NT2/D1 (cell line): ENCODE data around the gene PTPRN2.
"Not testable (repeated sequence)": the region's sequence is repeated elsewhere in the genome, so short reads cannot be mapped to it uniquely, and the experiment has no call there.

ENCODE experiments used
- DNase-seq: peaks from one replicate; pipeline ENCODE4 v3.0.0-alpha.2; 2011; ENCODE audit warnings: low read depth, low spot score
- H3K27me3 ChIP-seq: 2 replicates; pipeline ENCODE4 v1.6.0; 2011; ENCODE audit warnings: mild to moderate bottlenecking; ENCODE audit not compliant: insufficient read length, insufficient read depth
- H3K36me3 ChIP-seq: 2 replicates; pipeline ENCODE4 v1.6.1; 2011; ENCODE audit warnings: mild to moderate bottlenecking, low read length, mixed read lengths; ENCODE audit not compliant: insufficient read depth, insufficient read length
- H3K4me1 ChIP-seq: 2 replicates; pipeline ENCODE4 v1.5.1; 2011; ENCODE audit not compliant: insufficient read depth, insufficient read length
- H3K4me3 ChIP-seq: 2 replicates; pipeline ENCODE4 v1.5.1; 2011; ENCODE audit warnings: low read depth; ENCODE audit not compliant: insufficient read length
- H3K9ac ChIP-seq: 2 replicates; pipeline ENCODE4 v1.6.0; 2011; ENCODE audit warnings: low read depth; ENCODE audit not compliant: insufficient read length
- H3K9me3 ChIP-seq: 2 replicates; pipeline ENCODE4 v1.5.1; 2011; ENCODE audit warnings: mild to moderate bottlenecking, low read length; ENCODE audit not compliant: insufficient read depth
- SUZ12 ChIP-seq: IDR thresholded peaks from 2 replicates; pipeline ENCODE4 v1.6.1; 2011; ENCODE audit not compliant: insufficient read length, insufficient read depth; ENCODE audit errors: extremely low read depth
- YY1 ChIP-seq: IDR thresholded peaks from 2 replicates; pipeline ENCODE4 v1.6.1; 2011; ENCODE audit not compliant: insufficient read length, insufficient read depth
- ZNF274 ChIP-seq: IDR thresholded peaks from 2 replicates; pipeline ENCODE4 v1.6.1; 2011; ENCODE audit warnings: mild to moderate bottlenecking, low read depth, low read length

Gene PTPRN2

DNA sequence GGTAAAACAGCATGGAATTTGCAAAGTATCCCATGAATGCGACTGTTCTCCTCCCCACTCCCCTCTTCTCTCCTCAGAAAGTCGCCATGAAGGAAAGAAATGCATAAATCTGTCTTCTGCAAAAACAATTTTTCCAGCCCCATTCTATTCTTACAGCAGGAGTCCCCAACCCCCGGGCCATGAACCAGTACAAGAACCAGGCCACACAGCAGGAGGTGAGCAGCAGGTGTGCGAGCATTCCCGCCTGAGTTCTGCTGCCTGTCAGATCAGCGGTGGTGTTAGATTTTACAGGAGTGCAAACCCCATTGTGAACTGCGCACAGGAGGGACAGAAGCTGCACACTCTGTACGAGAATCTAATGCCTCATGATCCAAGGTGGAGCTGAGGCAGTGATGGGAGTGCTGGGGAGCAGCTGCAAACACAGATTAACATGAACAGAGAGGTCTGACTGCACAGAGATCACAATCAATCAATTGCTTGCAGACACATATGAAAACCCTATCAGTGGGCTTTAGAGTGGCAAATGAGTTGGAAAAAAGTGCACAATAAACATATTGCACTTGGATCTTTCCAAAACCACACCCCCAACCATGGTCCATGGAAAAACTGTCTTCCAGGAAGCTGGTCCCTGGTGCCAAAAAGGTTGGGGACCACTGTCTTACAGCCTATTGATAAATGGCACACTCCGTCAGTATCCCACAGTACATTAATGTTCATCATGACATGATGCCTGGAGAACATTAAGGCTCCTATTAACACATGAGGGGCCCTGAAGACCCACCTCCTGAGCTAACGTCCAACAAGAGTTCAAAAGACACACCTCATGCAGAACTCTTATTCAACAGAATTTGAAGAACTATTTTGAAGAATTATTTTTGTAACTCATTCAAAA is 205.0 kb downstream of the PTPRN2 start:
- Histone ChIP-seq H3K36me3 (no peaks in the 10 kb centered on the region), H3K4me3 (no peak overlapping the region), H3K9ac (no peak overlapping the region), H3K27me3 (no peaks in the 10 kb centered on the region), H3K4me1 (peaks cover 8% of the 10 kb centered on the region), H3K9me3 (peaks cover 9% of the 10 kb centered on the region; the same call in 1 of the 2 replicates)
- DNase-seq: no peak
- no peak for TF ChIP-seq YY1
- TF ChIP-seq ZNF274: no peak
- no peak for TF ChIP-seq SUZ12

DNA sequence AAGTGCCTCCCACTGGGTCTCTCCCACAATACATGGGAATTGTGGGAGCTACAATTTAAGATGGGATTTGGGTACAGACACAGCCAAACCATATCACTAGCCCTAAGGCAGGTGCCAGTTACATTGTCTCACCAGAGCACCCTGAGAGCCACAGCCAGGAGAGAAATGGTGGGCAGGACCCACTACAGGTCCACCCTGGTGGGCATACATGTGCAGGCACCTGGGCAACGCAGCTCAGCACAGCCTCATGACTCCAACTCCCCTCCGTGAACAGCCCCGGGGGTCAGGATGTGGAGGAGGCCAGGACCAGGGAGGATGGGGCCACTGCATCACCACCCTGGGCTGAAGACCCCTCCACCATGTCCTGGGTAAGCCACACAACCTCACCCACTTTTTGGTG is 205.7 kb downstream of the PTPRN2 start:
- Histone ChIP-seq H3K4me3 (no peak overlapping the region), H3K4me1 (peaks cover 4% of the 10 kb centered on the region), H3K9ac (no peak overlapping the region), H3K27me3 (no peaks in the 10 kb centered on the region), H3K9me3 (peaks cover 9% of the 10 kb centered on the region; the same call in 1 of the 2 replicates), H3K36me3 (no peaks in the 10 kb centered on the region)
- DNase-seq: no peak
- no peak for TF ChIP-seq SUZ12
- TF ChIP-seq ZNF274: no peak
- no peak for TF ChIP-seq YY1

- Histone ChIP-seq H3K36me3 (no peaks in the 10 kb centered on the region), H3K9ac (no peak overlapping the region), H3K4me3 (no peak overlapping the region), H3K9me3 (peaks cover 9% of the 10 kb centered on the region; the same call in 1 of the 2 replicates), H3K4me1 (no peaks in the 10 kb centered on the region), H3K27me3 (no peaks in the 10 kb centered on the region)
- DNase-seq: no peak
- TF ChIP-seq YY1: no peak
- TF ChIP-seq SUZ12: no peak
- no peak for TF ChIP-seq ZNF274
These were observed 208.6 kb downstream of the PTPRN2 start for GRCh38 chr7:158378978-158379377.

DNA sequence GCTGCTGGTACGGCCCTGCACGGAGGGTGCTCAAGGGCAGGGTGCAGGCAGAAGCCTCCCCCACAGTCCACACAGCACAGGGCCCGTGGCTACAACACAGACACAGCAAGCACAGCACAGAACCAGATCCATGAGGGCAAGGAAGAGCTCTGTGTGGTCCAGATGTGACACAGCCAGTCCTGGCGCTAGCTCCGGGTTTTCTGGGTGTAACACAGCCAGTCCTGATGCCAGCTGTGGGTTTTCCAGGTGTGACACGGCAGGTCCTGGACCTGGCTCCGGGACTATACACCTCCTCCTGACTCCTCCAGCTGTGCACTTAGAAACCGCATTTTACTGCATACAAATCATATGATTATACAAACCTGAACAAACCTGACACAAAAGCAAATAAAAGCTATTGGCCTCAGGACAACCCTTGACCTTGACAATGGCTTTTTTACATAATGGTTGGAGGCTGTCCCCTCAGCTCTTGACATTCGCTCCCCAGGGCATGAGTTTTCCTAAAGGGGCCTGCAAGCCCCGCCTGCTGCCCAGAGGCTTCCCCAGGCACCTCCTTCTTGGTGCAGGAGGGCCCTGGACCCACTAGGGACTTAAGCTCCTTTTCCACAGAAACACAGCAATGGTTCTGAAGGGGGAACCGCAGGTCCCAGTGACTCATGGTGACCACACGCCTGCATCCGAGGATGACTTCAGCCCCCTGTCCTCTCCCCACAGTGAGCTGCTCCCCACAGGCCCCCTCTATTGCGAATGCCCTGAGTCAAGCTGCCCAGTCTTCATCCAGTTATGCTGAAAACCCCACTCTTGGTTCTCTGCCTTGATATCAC is 209.6 kb downstream of the PTPRN2 start:
- Histone ChIP-seq H3K9me3 (peaks cover 9% of the 10 kb centered on the region; the same call in 1 of the 2 replicates), H3K36me3 (no peaks in the 10 kb centered on the region), H3K9ac (no peak overlapping the region), H3K4me3 (no peak overlapping the region), H3K27me3 (no peaks in the 10 kb centered on the region), H3K4me1 (no peaks in the 10 kb centered on the region)
- TF ChIP-seq YY1 (no peak), SUZ12 (no peak), ZNF274 (no peak)
- DNase-seq: no peak

- H3K36me3 ChIP-seq, H3K9me3 ChIP-seq, H3K4me3 ChIP-seq: not testable (repeated sequence)
These were observed 210.8 kb downstream of the PTPRN2 start for GRCh38 chr7:158376839-158377186.

GRCh38 chr7:158376146-158376838 is 211.3 kb downstream of the PTPRN2 start:
- not testable (repeated sequence) for H3K4me3 ChIP-seq, DNase-seq, H3K36me3 ChIP-seq, H3K4me1 ChIP-seq, H3K27me3 ChIP-seq, H3K9ac ChIP-seq, H3K9me3 ChIP-seq

More at GRCh38 chr7:158376839-158377186, 210.8 kb downstream of the PTPRN2 start:
- not testable (repeated sequence) for DNase-seq, H3K27me3 ChIP-seq, H3K4me1 ChIP-seq, H3K9ac ChIP-seq

DNA sequence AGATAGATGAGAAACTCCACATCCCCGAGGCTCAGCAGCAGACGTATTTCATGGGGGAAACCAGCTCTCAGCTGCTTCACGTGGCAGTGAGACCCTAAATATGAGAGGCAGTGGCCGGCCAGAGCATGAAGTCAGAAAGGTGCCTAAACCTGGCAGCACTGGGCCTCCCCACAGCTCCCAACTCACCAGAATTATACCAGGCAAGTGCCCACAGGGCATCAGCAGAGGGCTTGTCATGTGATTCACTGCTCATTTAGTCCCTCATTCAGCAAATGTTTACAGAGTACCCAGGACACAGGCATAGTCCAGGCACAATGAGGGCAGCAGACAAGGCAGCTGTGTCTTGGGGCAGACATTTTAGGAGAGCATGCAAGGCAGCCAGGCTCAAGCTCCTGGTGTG is 212.6 kb downstream of the PTPRN2 start:
- H3K36me3 ChIP-seq: no peaks in the 10 kb centered on the region
- TF ChIP-seq SUZ12: no peak
- no peak for TF ChIP-seq ZNF274
- no peak for TF ChIP-seq YY1
- no peak overlapping the region for H3K9ac ChIP-seq
- H3K9me3 ChIP-seq: no peaks in the 10 kb centered on the region
- no peak for DNase-seq
- no peaks in the 10 kb centered on the region for H3K4me1 ChIP-seq
- no peak overlapping the region for H3K4me3 ChIP-seq
- no peaks in the 10 kb centered on the region for H3K27me3 ChIP-seq
